ENCODE measurements around the gene MSRB1. TPM values are rescaled to one million over a fixed set of nuclear protein-coding genes. Genes with fewer than 3 reads are reported as not detected.
"Not testable (repeated sequence)": the region's sequence is repeated elsewhere in the genome, so short reads cannot be mapped to it uniquely, and the experiment has no call there.

The MSRB1 gene
- polyA plus RNA-seq, 1 donor from 2014 or later: 6.0 TPM

- no peak for TF ChIP-seq CTCF (IDR thresholded peaks at IDR 0.05; ENCODE audit: poor library complexity, severe bottlenecking)
Observed at GRCh38 chr16:1922357-1922756, 20.6 kb downstream of the MSRB1 start (continued).

GRCh38 chr16:1920727-1921171 is 22.2 kb downstream of the MSRB1 start:
- peaks cover 63% of the 10 kb centered on the region for H3K27me3 ChIP-seq (ENCODE audit: insufficient read depth, low read depth, low read length)
- no peaks in the 10 kb centered on the region for H4K20me1 ChIP-seq (ENCODE audit: insufficient read depth)
- no peak overlapping the region for H3K9ac ChIP-seq (ENCODE audit: low read length)
- no peaks in the 10 kb centered on the region for H3K79me2 ChIP-seq (replicated peaks; ENCODE audit: insufficient read depth, low read length)
- H3K27ac ChIP-seq (ENCODE audit: low read length): no peak overlapping the region
- no peaks in the 10 kb centered on the region for H3K9me3 ChIP-seq (ENCODE audit: low read length)
- H3K4me3 ChIP-seq (ENCODE audit: low read length): no peak overlapping the region
- H2AFZ ChIP-seq (ENCODE audit: low read depth, low read length): no peak overlapping the region
- no peaks in the 10 kb centered on the region for H3F3A ChIP-seq (ENCODE audit: insufficient read depth, low read length, poor library complexity, severe bottlenecking)
- H3K36me3 ChIP-seq (ENCODE audit: insufficient read depth, low read length): no peaks in the 10 kb centered on the region
- no peak overlapping the region for H3K4me2 ChIP-seq (ENCODE audit: low read length)
- H3K9me2 ChIP-seq (ENCODE audit: insufficient read depth, low read length): no peaks in the 10 kb centered on the region
- no peak for TF ChIP-seq MXI1 (conservative IDR thresholded peaks at IDR 0.05; ENCODE audit: poor library complexity, severe bottlenecking)
- no peak for TF ChIP-seq TAF1 (IDR thresholded peaks at IDR 0.05; ENCODE audit: low read depth)
- TF ChIP-seq SMC3 (conservative IDR thresholded peaks at IDR 0.05; ENCODE audit: poor library complexity): no peak
- TF ChIP-seq POLR2AphosphoS5 (IDR thresholded peaks at IDR 0.05): no peak
- no peak for TF ChIP-seq EZH2 (IDR thresholded peaks at IDR 0.05; ENCODE audit: borderline replicate concordance, insufficient read depth, low read length, poor library complexity, severe bottlenecking)
- TF ChIP-seq EP300 (conservative IDR thresholded peaks at IDR 0.05; ENCODE audit: poor library complexity, severe bottlenecking): no peak
- no peak for TF ChIP-seq RAD21 (conservative IDR thresholded peaks at IDR 0.05)
- no peak for TF ChIP-seq CTCF (IDR thresholded peaks at IDR 0.05; ENCODE audit: poor library complexity, severe bottlenecking)
- no peak for TF ChIP-seq REST (IDR thresholded peaks at IDR 0.05; ENCODE audit: borderline replicate concordance)

GRCh38 chr16:1920122-1920521 is 22.9 kb downstream of the MSRB1 start:
- H2AFZ ChIP-seq (ENCODE audit: low read depth, low read length): not testable (repeated sequence)

More at GRCh38 chr16:1920122-1920521, 22.9 kb downstream of the MSRB1 start:
- H3K9ac ChIP-seq (ENCODE audit: low read length); H3K9me2 ChIP-seq (ENCODE audit: insufficient read depth, low read length); H3K4me2 ChIP-seq (ENCODE audit: low read length); H4K20me1 ChIP-seq (ENCODE audit: insufficient read depth); H3K27ac ChIP-seq (ENCODE audit: low read length); H3K36me3 ChIP-seq (ENCODE audit: insufficient read depth, low read length); H3K9me3 ChIP-seq (ENCODE audit: low read length); H3F3A ChIP-seq (ENCODE audit: insufficient read depth, low read length, poor library complexity, severe bottlenecking); H3K4me3 ChIP-seq (ENCODE audit: low read length); H3K79me2 ChIP-seq (replicated peaks; ENCODE audit: insufficient read depth, low read length): not testable (repeated sequence)
- peaks cover 67% of the 10 kb centered on the region for H3K27me3 ChIP-seq (ENCODE audit: insufficient read depth, low read depth, low read length)

Measured in neural cell (in vitro differentiated cells).